OCI-LY3 (cell line): ENCODE data around the gene BPIFB2.

Source experiments
- CTCF ChIP-seq: fragments of 200-600, 300-600 bp; sonication (generic); IDR thresholded peaks from 2 replicates; pipeline ENCODE4 v1.5.1; 2014; ENCODE audit warnings: antibody characterized with exemption, low read length, low read depth
- EZH2phosphoT487 ChIP-seq: fragments of 200-600 bp; shearing (Covaris generic); IDR thresholded peaks from 2 replicates; pipeline ENCODE4 v1.6.1; 2018; ENCODE audit warnings: antibody characterized with exemption, mixed run types, low read depth

- TF ChIP-seq CTCF (no peak), EZH2phosphoT487 (no peak)
These were observed 10.0 kb downstream of the BPIFB2 start for GRCh38 chr20:33017542-33017941.
